Endothelial cell of umbilical vein (primary cell): ENCODE data around the gene TLE4. TPM values are rescaled to one million over a fixed set of nuclear protein-coding genes. Genes with fewer than 3 reads are reported as not detected.

Experiments used
- BruUV-seq: library from RNA; stranded (reverse); fragments of 400-500 nt; replicated peaks from 2 replicates; lab custom pipeline; 2021; lab: Mats Ljungman, UMichigan
- CTCF ChIA-PET: fragments of 300-600, 350-600 bp; sonication (Branson Sonifier 250); formaldehyde crosslinking; loops from one replicate; lab custom pipeline; 2021; ENCODE audit warnings: antibody characterized with exemption, inconsistent platforms; lab: Charles Lee
- POLR2A ChIA-PET: fragments of 300-600, 350-600 bp; sonication (Branson Sonifier 250); formaldehyde crosslinking; loops from one replicate; lab custom pipeline; 2021; ENCODE audit warnings: antibody characterized with exemption, inconsistent platforms; lab: Charles Lee
- DNase-seq: peaks from one replicate; pipeline ENCODE4 v3.0.0-alpha.2; 2011; ENCODE audit warnings: low read depth, low spot score
- FAIRE-seq: peaks from 2 replicates; lab custom pipeline; 2011; peaks lifted over from hg19 to GRCh38; lab: Jason Lieb, UNC
- H2AFZ ChIP-seq: 2 replicates; pipeline ENCODE4 v1.6.0; 2012; ENCODE audit warnings: low read depth, low read length, control low read depth, inconsistent platforms
- H3K27ac ChIP-seq: 2 replicates; pipeline ENCODE4 v1.5.1; 2011; ENCODE audit warnings: low read depth, mild to moderate bottlenecking, control low read depth, low read length, moderate library complexity; ENCODE audit not compliant: insufficient read depth
- H3K27me3 ChIP-seq, 2 experiments: 2 replicates each; pipeline versions ENCODE4 v1.6.0 to v1.6.1; 2011; ENCODE audit warnings: low read length in 2 of 2, mixed read lengths in 1 of 2; ENCODE audit not compliant: control insufficient read depth in 2 of 2, insufficient read depth in 2 of 2
- H3K36me3 ChIP-seq, 2 experiments: 2 replicates in 1 of 2; 3 replicates in 1 of 2; pipeline ENCODE4 v1.5.1; 2011; ENCODE audit warnings: low read length in 2 of 2, mild to moderate bottlenecking in 1 of 2, moderate library complexity in 1 of 2; ENCODE audit not compliant: control insufficient read depth in 2 of 2, insufficient read depth in 2 of 2; ENCODE audit errors: extremely low read depth in 1 of 2
- H3K4me1 ChIP-seq: 3 replicates; pipeline ENCODE4 v1.5.1; 2011; ENCODE audit warnings: mild to moderate bottlenecking, low read length; ENCODE audit not compliant: control insufficient read depth, insufficient read depth; ENCODE audit errors: extremely low read depth
- H3K4me2 ChIP-seq: 2 replicates; pipeline ENCODE4 v1.6.1; 2011; ENCODE audit warnings: low read length, control low read depth, mixed read lengths; ENCODE audit not compliant: insufficient read depth
- H3K4me3 ChIP-seq, 3 experiments: fragments of 200-600 bp in 1 of 3; sonication (generic), shearing (Covaris generic) in 1 of 3; replicated peaks in 1 of 3; 2 replicates each; pipeline ENCODE4 v1.5.1; 2011 to 2016; ENCODE audit warnings: control low read depth in 3 of 3, low read length in 3 of 3, mild to moderate bottlenecking in 2 of 3, inconsistent platforms in 1 of 3, low read depth in 1 of 3, moderate library complexity in 1 of 3; ENCODE audit not compliant: insufficient read depth in 1 of 3
- H3K79me2 ChIP-seq: 2 replicates; pipeline ENCODE4 v1.6.0; 2012; ENCODE audit warnings: low read length, inconsistent platforms; ENCODE audit not compliant: control insufficient read depth, insufficient read depth
- H3K9ac ChIP-seq: replicated peaks from 2 replicates; pipeline ENCODE3; 2011; ENCODE audit warnings: low read length, control low read depth; ENCODE audit not compliant: insufficient read depth; ENCODE audit errors: extremely low read depth
- H3K9me1 ChIP-seq: replicated peaks from 3 replicates; pipeline ENCODE4 v1.6.0; 2011; ENCODE audit warnings: mild to moderate bottlenecking, low read length; ENCODE audit not compliant: control insufficient read depth, insufficient read depth; ENCODE audit errors: extremely low read depth
- H3K9me3 ChIP-seq: replicated peaks from 2 replicates; pipeline ENCODE4 v1.5.1; 2012; ENCODE audit warnings: low read length, inconsistent platforms; ENCODE audit not compliant: control insufficient read depth, insufficient read depth
- H4K20me1 ChIP-seq: replicated peaks from 2 replicates; pipeline ENCODE3; 2011; ENCODE audit warnings: mild to moderate bottlenecking, low read length; ENCODE audit not compliant: control insufficient read depth, insufficient read depth; ENCODE audit errors: extremely low read depth
- EZH2 ChIP-seq: IDR thresholded peaks from 2 replicates; pipeline ENCODE4 v1.6.1; 2012; ENCODE audit warnings: borderline replicate concordance, low read depth, mild to moderate bottlenecking, moderate library complexity, low read length, inconsistent platforms; ENCODE audit not compliant: severe bottlenecking
- FOS ChIP-seq: IDR thresholded peaks from 2 replicates; pipeline ENCODE4 v1.6.1; 2011; ENCODE audit warnings: mild to moderate bottlenecking, low read length, moderate library complexity, borderline replicate concordance; ENCODE audit not compliant: insufficient read depth
- GATA2 ChIP-seq: IDR thresholded peaks from 2 replicates; pipeline ENCODE4 v1.7.0; 2011; ENCODE audit warnings: low read depth, mild to moderate bottlenecking, moderate library complexity, mixed read lengths, low read length; ENCODE audit not compliant: insufficient read length, insufficient read depth
- JUN ChIP-seq: IDR thresholded peaks from 2 replicates; pipeline ENCODE4 v1.6.1; 2011; ENCODE audit warnings: borderline replicate concordance, low read depth; ENCODE audit not compliant: insufficient read length, insufficient read depth
- MYC ChIP-seq: IDR thresholded peaks from one replicate; pipeline ENCODE4 v1.6.1; 2011; ENCODE audit warnings: mild to moderate bottlenecking, low read depth, low read length
- POLR2A ChIP-seq: IDR thresholded peaks from 2 replicates; pipeline ENCODE4 v1.6.1; 2012; ENCODE audit warnings: low read depth, mild to moderate bottlenecking, control low read depth, low read length
- POLR2AphosphoS5 ChIP-seq: IDR thresholded peaks from 2 replicates; pipeline ENCODE4 v1.6.1; 2012; ENCODE audit warnings: low read depth, mild to moderate bottlenecking, control low read depth, low read length, moderate library complexity; ENCODE audit not compliant: insufficient read depth
- dilution Hi-C: fragments of 300-500 bp; cut with MboI; formaldehyde crosslinking; loops from one replicate; pipeline ENCODE4 v1.15.0; 2019; ENCODE audit warnings: low sequenced_read_pairs; ENCODE audit not compliant: extremely low pct_ligation_motif_present
- intact Hi-C: fragments of 100-400 bp; cut with micrococcal nuclease; formaldehyde crosslinking; loops from one replicate; pipeline ENCODE4 v1.10.0; 2022
- polyA plus RNA-seq, 4 experiments: library from polyadenylated mRNA; depleted of rRNA in 3 of 4; stranded (reverse) in 3 of 4; unstranded in 1 of 4; fragments of >200 nt; gene quantifications; 2 replicates each; pipeline versions ENCODE4 v1.2.1 to v1.2.3, GENCODE V29; 2011 to 2012; ENCODE audit warnings: missing spikeins in 1 of 4
- total RNA-seq: library from RNA; stranded (reverse); gene quantifications from 2 replicates; pipeline ENCODE4 v1.2.3, GENCODE V29; 2021
- TF ChIP-seq, protein P1 (sequence below), 2 donors: IDR thresholded peaks; 1 replicate in 1 of 2; 2 replicates in 1 of 2; pipeline ENCODE4 v1.5.1; 2011; ENCODE audit warnings: low read length in 2 of 2, mild to moderate bottlenecking in 2 of 2, moderate library complexity in 2 of 2, control low read depth in 1 of 2, inconsistent platforms in 1 of 2, low read depth in 1 of 2; ENCODE audit not compliant: insufficient read depth in 1 of 2; ENCODE audit errors: extremely low read depth in 1 of 2
- TF ChIP-seq, protein P2 (sequence below): IDR thresholded peaks from 2 replicates; pipeline ENCODE4 v1.6.1; 2011; ENCODE audit not compliant: insufficient read depth, insufficient read length

The TLE4 gene
- total and polyA plus RNA-seq, 2 donors (not counting 3 experiments of a cell fraction or from before 2014, with no cell fraction given): 31.4 to 32.3 TPM

DNA sequence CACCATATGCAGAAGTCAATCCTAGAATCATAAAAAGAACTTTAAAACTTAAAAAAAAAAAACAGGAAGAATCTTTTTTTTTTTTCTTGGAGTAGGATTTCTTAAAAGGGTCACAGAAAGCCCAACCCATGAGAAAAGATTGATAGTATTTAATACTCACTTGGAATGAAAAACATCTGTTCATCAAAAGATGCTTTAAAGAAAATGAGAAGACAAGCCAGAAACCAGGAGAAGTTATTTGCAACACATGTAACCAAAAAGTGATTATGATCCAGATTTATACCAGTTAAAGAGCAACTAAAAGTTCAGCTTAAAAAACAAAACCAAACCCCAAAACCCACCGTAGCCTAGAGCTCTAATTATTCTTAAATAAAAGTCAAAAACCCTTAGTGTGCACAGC, 69.3 kb downstream of the TLE4 start:
- POLR2A ChIA-PET: no interaction called here

More for the DNA sequence above, 69.3 kb downstream of the TLE4 start:
- no peaks in the 10 kb centered on the region for H3K27me3 ChIP-seq
- H3K4me2 ChIP-seq: no peak overlapping the region
- TF ChIP-seq, protein P1, sequence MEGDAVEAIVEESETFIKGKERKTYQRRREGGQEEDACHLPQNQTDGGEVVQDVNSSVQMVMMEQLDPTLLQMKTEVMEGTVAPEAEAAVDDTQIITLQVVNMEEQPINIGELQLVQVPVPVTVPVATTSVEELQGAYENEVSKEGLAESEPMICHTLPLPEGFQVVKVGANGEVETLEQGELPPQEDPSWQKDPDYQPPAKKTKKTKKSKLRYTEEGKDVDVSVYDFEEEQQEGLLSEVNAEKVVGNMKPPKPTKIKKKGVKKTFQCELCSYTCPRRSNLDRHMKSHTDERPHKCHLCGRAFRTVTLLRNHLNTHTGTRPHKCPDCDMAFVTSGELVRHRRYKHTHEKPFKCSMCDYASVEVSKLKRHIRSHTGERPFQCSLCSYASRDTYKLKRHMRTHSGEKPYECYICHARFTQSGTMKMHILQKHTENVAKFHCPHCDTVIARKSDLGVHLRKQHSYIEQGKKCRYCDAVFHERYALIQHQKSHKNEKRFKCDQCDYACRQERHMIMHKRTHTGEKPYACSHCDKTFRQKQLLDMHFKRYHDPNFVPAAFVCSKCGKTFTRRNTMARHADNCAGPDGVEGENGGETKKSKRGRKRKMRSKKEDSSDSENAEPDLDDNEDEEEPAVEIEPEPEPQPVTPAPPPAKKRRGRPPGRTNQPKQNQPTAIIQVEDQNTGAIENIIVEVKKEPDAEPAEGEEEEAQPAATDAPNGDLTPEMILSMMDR (IDR thresholded peaks at IDR 0.05; ENCODE audit: extremely low read depth in 1 of 2, insufficient read depth in 1 of 2, low read depth in 1 of 2, low read length in 2 of 2): no peak
- TF ChIP-seq GATA2 (no peak), FOS (no peak), MYC (no peak), JUN (no peak), POLR2AphosphoS5 (no peak), POLR2A (no peak), EZH2 (no peak)
- TF ChIP-seq, protein P2, sequence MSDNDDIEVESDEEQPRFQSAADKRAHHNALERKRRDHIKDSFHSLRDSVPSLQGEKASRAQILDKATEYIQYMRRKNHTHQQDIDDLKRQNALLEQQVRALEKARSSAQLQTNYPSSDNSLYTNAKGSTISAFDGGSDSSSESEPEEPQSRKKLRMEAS: no peak
- H3K4me3 ChIP-seq: no peak overlapping the region
- H3K9ac ChIP-seq: no peak overlapping the region
- H3K4me1 ChIP-seq: peaks cover 7% of the 10 kb centered on the region
- dilution Hi-C loops (no loop called here), intact Hi-C loops (no loop called here)
- no peak overlapping the region for H2AFZ ChIP-seq
- no peaks in the 10 kb centered on the region for H3K9me3 ChIP-seq
- H3K27ac ChIP-seq: no peak overlapping the region
- H3K79me2 ChIP-seq: no peaks in the 10 kb centered on the region
- FAIRE-seq (no peak), DNase-seq (no peak)
- H4K20me1 ChIP-seq: no peaks in the 10 kb centered on the region
- H3K36me3 ChIP-seq: no peaks in the 10 kb centered on the region
- BruUV-seq: no TSS peak
- H3K9me1 ChIP-seq: no peaks in the 10 kb centered on the region
- CTCF ChIA-PET: interaction anchor here (1.0 kb wide), 1 partner anchor 40 kb away, joined by 3 read pairs; no protein-coding TSS in a partner anchor
